Activated CD4-positive, alpha-beta T cell treated with anti-CD3 and anti-CD28 coated beads, Interleukin-2, amount 50 U/mL, for 4 hours (primary cell): ENCODE data around the gene MYL5.

ENCODE experiments used
- DNase-seq, 2 experiments: peaks; one replicate each; pipeline ENCODE4 v3.0.0-alpha.2; 2020

MYL5 gene

GRCh38 chr4:708631-708933 lies 34.2 kb downstream of the MYL5 start:
- DNase-seq, result no peak

GRCh38 chr4:709348-709747 lies 35.0 kb downstream of the MYL5 start:
- no peak for DNase-seq

DNA sequence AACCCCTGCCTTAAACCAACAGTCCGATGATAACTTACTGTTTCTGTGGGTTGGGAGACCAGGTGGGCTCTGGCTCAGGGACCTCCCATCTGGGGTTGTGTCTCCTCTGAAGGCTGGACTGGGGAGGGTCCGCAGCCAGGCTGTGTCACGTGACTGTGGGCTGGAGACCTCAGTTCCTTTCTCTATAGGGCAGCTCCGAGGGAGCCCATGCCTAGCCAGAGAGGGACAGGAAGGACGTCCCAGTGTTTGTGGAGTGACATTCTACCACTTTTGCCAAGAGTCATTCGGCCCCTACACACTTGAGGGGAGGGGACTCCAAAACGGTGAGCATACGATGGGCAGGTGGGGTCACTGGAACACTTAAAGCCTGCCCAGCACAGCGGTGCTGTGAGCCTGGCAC lies 35.8 kb downstream of the MYL5 start:
- DNase-seq, result no peak

DNA sequence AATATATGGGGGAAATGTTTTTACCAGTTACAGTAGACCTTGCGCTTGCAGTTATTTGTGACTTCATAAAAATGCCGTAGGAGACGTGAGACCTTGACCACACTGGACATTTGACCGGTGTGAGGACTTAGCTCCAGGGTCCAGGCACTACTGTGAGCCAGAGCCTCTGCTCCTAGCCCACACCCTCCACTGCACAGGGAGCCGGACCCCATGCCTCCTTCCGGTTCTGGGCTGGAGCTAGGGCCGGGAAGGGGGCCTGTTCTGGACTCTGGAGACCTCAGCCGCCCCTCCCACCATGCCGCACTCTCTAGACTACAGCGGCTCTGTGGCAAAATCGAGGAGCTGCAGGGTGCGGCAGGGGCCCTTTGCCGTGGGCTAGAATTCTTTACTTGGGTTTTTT lies 36.6 kb downstream of the MYL5 start:
- DNase-seq, result no peak

DNA sequence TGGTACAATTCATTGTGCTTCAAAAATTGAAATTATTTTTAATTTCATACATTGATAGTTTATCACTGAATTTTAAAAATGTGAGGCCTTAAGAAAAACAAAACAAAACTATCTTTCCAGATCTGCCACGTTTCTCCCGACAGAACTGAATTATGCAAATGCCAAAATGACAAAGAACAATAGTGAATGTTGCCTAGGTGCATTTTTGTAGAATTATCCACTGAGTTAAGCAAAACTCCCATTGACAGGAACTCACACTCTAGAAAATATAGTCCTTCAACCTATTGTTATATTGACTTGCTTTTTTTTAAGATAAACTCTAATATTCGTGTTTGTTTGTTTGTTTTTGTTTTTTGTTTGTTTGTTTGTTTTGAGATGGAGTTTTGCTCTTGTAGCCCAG lies 37.8 kb downstream of the MYL5 start:
- DNase-seq, result no peak

DNA sequence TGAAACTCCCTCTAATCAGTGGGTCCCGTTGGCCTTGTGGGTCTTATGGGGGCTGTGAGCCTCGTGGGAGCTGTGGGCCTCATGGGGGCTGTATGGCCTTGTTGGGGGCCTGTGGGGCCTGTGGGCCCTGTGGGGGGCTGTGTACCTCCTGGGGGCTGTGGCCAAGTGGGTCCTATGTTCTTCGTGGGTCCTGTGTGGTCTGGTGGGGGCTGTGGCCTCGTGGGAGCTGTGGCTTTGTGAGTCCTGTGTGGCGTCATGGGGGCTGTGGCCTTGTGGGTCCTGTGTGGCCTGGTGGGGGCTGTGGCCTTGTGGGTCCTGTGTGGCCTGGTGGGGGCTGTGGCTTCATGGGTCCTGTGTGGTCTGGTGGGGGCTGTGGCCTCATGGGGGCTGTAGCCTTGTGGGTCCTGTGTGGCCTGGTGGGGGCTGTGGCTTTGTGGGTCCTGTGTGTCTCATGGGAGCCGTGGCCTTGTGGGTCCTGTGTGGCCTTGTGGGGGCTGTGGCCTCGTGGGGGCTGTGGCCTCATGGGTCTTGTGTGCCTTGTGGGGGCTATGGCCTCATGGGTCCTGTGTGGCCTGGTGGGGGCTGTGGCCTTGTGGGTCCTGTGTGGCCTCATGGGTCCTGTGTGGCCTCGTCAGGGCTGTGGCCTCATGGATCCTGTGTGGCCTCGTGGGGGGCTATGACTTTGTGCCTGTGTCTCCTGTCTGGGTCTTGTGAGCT lies 38.7 kb downstream of the MYL5 start:
- DNase-seq, result no peak

DNA sequence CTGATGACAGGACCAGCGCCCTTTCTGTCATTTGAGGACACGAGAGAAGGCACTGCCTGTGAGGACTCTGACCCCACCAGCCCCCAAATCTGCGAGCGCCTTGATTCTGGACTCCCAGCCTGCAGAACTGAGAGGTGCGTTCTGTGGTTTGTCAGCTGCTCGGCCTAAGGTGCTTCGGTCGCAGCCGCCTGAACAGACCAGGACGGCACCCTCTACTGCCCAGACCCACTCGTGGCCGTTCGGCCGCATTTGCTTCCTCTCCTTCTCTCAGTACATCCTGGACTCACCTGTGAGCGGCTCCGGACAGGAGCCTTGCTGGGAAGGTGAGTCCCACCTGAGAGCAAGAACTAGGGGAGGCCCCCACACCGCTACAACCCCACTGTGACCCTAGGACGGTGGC lies 39.7 kb downstream of the MYL5 start:
- DNase-seq, result no peak

DNA sequence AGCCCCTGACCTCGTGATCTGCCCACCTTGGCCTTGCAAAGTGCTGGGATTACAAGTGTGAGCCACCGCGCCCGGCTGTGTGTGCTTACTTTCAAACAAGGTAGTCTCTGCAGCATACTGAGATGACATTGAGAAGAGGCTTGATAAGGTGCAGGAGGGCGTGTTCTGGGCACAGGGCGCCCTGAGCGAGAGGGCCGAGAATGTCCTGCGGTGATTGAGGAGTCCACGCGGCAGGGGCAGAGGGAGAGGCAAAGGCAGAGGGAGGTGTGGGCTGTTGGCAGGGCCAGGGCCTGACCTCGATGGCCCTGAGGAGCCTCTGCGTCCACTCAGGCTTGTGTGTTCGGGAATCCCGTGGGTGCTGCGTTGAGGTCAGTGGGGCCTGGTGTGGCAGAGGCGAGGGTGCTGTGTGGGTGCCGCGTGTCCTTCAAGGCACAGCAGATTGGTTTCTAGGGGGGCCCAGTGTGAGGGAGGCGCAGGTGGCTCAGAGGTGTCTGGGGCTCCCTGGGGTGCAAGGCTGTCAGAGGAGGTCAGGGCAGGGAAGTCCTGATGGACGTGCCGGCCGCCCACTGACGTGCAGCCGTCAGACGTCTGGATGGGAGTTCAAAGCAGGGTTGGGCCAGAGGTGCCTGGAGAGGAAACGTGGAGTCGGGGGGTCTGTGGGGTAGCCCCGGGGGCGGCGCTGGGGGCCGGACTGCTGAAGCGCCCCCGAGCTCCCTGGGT lies 43.4 kb downstream of the MYL5 start:
- DNase-seq, result no peak

GRCh38 chr4:718460-718859 lies 44.1 kb downstream of the MYL5 start:
- DNase-seq, result no peak

GRCh38 chr4:720111-720860 lies 45.9 kb downstream of the MYL5 start:
- no peak for DNase-seq

- no peak for DNase-seq
Observed at GRCh38 chr4:721261-722168, 47.2 kb downstream of the MYL5 start.

GRCh38 chr4:722169-722725 lies 47.9 kb downstream of the MYL5 start:
- DNase-seq, result no peak

DNA sequence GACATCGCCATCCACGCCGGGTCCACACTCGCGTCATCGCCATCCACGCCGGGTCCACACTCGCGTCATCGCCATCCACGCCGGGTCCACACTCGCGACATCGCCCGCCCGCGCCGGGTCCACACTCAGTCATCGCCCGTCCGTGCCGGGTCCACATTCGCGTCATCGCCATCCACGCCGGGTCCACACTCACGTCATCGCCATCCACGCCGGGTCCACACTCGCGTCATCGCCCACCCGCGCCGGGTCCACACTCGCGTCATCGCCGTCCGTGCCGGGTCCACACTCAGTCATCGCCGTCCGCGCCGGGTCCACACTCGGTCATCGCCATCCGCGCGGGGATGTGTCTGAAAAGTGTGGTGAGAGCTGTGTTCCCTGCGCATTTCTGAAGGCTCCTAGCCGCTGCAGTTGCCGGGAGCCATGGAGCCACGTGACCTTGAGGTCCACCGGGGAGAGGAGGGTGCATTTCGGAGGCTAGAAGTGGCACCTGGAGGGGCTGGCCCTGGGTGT lies 48.6 kb downstream of the MYL5 start:
- DNase-seq, result no peak

- DNase-seq, result no peak
Observed at GRCh38 chr4:723751-724530, 49.6 kb downstream of the MYL5 start.

DNA sequence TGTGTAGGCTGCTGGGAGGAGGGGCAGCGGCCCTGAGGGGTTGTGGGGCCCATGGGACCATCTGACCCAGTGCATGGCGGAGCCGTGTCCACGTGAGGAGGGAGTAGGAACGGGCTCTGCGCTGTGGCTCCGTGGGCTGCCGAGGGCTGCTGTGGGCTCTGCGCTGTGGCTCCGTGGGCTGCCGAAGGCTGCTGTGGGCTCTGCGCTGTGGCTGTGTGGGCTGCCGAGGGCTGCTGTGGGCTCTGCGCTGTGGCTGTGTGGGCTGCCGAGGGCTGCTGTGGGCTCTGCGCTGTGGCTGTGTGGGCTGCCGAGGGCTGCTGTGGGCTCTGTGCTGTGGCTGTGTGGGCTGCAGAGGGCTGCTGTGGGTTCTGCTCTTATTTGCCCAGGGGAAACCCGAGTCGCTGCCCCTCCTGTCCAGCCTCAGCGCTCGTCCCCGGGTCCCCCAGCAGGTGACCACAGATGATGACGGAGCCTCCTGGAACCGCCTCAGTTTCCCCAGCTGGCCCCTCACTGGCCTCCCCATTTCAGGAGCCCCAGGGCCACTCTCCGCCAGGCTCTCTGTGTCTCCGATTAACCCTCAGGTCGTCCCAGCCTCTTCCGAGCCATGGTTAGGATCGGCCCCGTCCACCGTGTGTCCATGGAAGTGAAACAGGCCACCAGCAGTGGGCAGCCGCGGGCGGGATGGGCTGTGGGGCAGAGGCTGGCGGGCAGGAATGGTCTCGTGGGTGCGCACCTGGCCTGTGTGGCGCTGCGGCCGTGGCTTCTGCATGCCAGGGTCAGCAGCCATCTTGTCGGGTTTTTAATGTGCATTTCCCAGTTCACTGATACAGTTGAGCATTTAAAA lies 51.3 kb downstream of the MYL5 start:
- DNase-seq, result no peak

GRCh38 chr4:726235-726787 lies 52.0 kb downstream of the MYL5 start:
- DNase-seq, result no peak

DNA sequence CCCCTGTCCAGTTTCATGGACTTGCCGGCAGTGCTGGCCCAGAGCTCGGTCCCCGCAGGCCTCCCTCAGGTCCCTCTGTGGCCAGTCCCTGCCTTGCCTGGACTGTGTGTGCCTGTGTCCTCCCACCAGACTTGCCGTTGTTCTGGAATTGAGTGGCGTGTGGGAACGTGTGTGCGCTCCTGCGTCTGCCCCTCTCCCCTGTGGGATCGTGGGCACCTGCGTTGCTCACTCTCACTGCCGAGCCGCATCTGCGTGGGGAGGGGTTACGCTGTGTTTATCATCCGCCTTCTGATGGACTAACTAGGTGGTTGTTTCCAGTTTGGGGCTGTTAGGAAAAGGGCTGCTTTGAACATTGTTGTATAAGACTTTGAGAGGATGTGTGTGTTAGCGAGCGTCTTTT lies 52.5 kb downstream of the MYL5 start:
- no peak for DNase-seq

DNA sequence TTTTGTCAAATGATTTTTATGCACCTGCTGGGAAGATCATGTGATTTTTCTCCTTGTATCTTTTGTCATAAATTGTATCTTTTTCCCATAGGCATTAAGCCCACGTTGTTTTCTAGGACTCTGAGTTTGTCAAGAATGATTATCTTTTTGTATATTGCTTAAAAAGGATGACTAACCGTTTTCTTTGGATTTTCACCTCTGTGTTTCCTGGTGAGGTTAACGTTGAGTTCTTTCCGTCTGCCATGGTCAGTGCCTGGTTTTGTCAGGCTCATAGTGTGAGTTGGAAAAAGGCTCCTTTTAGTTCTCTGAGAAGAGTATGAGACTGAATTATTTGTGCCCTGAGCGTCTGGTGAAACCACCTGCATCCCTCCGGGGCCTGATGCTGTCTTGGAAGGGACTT lies 53.2 kb downstream of the MYL5 start:
- DNase-seq, result no peak

DNA sequence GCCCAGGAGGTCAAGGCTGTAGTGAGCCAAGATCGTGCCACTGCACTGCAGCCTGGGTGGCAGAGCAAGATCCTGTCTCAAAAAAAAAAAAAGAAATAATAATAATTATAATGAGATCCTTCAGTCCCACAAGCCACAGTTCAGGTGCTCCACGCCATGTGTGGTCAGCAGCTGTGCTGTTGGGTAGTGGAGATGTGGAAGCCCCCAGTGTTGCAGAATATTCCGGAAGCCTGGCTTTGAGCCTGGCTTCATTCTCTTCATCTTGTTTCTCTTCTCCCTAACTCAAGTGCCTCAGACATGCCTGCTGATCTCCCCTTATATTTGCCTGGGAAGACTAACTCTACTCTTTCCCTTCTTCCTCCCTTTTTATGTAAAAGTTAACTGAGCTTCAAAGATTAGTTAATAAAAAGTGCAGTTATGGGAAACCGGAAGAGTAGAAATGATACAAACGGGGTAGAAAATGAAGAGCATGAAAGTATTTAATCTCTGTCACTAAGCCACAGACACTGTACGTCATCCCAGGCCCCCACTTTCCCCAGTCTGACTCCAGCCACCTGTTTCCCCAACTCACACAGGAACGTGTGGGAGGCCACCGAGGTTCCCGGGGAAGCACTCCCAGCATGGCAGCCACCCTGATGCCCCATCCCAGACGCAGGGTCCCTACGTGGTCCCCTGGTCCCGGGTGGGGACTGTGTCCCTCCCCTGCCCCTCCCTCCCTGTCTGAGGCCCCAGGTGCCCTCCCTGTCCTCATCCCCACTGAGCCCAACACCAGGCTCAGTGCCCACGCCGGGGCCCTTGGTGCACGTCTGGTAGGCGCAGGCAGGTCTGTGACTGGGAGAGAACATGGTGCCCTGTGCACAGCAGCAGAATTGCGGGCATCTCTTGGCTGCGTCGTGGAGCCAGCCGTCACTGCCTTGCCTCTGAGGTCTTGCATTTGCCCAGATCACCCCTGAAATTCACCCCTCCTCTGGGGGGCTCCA lies 55.3 kb downstream of the MYL5 start:
- no peak for DNase-seq
